NB4 (cell line): ENCODE measurements around the gene SLX4.

Experiments
- POLR2A ChIP-seq: IDR thresholded peaks from 2 replicates; pipeline ENCODE4 v1.6.1; 2011; ENCODE audit warnings: mild to moderate bottlenecking; ENCODE audit not compliant: insufficient read length; ENCODE audit errors: extremely low read depth
- TF ChIP-seq, protein P1 (sequence below): IDR thresholded peaks from one replicate; pipeline ENCODE4 v1.5.1; 2012; ENCODE audit warnings: low read depth, low read length
- TF ChIP-seq, protein P2 (sequence below): IDR thresholded peaks from 2 replicates; pipeline ENCODE4 v1.6.1; 2011; ENCODE audit warnings: low read depth, low read length

DNA sequence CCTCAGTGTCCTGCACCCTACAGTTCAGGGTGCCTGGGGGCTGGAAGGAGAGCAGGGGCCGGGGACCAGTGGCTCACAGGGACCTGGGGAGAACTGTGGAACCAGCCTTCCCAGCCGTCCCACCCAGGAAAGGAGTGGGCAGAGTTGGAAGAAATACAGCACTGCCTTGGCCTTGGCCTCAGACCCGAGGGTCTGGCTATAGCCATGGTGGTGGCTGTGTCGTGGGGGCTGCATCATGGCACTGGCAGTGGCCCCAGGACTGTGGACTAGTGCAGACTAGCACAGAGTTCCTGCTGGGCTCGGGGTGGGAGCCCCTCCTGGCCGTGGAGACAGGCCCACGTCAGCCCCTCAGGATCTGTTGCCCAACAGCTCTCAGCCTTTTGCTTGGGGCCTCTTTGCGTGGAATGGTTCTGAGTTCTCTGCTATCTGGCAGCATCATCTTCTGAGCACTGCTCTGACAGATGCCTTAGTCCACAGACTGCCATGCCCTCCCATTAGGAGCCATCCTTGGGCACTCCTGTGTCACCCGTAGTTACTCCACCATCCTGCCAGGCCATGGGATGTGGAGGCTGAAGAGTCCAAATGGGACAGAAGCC is 30.5 kb upstream of the SLX4 start:
- TF ChIP-seq, protein P1, sequence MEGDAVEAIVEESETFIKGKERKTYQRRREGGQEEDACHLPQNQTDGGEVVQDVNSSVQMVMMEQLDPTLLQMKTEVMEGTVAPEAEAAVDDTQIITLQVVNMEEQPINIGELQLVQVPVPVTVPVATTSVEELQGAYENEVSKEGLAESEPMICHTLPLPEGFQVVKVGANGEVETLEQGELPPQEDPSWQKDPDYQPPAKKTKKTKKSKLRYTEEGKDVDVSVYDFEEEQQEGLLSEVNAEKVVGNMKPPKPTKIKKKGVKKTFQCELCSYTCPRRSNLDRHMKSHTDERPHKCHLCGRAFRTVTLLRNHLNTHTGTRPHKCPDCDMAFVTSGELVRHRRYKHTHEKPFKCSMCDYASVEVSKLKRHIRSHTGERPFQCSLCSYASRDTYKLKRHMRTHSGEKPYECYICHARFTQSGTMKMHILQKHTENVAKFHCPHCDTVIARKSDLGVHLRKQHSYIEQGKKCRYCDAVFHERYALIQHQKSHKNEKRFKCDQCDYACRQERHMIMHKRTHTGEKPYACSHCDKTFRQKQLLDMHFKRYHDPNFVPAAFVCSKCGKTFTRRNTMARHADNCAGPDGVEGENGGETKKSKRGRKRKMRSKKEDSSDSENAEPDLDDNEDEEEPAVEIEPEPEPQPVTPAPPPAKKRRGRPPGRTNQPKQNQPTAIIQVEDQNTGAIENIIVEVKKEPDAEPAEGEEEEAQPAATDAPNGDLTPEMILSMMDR, result no peak
- TF ChIP-seq, protein P2, sequence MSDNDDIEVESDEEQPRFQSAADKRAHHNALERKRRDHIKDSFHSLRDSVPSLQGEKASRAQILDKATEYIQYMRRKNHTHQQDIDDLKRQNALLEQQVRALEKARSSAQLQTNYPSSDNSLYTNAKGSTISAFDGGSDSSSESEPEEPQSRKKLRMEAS, result no peak
- TF ChIP-seq POLR2A, result no peak
